Measurements from ENCODE around the gene ZFHX3. TPM values are rescaled to one million over a fixed set of nuclear protein-coding genes. Genes with fewer than 3 reads are reported as not detected.
A peak's percentile ranks its signal among the peaks of the same experiment; 100 is the strongest.

Gene ZFHX3
- total and polyA plus RNA-seq, 3 donors from 2014 or later = 3.3 to 19.9 (median 15.7) TPM

DNA sequence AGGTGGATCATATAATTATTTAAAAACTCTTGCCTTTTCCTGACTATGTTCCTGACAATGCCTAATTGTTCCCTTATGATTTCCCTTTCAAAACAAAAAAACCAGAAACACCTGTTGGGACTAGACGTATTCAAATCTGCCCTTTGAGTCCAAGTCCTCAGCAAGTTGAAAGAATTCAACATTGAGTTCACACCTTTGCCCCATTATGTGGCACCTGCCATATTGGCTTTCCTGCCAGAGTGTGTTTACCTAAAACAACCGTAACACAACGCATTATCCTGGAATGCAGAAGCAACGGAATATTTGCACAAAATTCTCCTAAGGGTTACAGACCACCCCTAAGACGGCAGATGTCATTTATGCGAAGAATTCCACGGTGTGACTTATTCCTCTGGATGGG lies 105.9 kb downstream of the ZFHX3 start:
- WGBS, 2 donors = 93 to 97% methylated on average over 7 of the region's 7 CpGs
- no peak overlapping the region for H3K27ac ChIP-seq
- TF ChIP-seq POLR2A (IDR thresholded peaks at IDR 0.05) = no peak
- TF ChIP-seq, protein P1, sequence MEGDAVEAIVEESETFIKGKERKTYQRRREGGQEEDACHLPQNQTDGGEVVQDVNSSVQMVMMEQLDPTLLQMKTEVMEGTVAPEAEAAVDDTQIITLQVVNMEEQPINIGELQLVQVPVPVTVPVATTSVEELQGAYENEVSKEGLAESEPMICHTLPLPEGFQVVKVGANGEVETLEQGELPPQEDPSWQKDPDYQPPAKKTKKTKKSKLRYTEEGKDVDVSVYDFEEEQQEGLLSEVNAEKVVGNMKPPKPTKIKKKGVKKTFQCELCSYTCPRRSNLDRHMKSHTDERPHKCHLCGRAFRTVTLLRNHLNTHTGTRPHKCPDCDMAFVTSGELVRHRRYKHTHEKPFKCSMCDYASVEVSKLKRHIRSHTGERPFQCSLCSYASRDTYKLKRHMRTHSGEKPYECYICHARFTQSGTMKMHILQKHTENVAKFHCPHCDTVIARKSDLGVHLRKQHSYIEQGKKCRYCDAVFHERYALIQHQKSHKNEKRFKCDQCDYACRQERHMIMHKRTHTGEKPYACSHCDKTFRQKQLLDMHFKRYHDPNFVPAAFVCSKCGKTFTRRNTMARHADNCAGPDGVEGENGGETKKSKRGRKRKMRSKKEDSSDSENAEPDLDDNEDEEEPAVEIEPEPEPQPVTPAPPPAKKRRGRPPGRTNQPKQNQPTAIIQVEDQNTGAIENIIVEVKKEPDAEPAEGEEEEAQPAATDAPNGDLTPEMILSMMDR (IDR thresholded peaks at IDR 0.05) = no peak

DNA sequence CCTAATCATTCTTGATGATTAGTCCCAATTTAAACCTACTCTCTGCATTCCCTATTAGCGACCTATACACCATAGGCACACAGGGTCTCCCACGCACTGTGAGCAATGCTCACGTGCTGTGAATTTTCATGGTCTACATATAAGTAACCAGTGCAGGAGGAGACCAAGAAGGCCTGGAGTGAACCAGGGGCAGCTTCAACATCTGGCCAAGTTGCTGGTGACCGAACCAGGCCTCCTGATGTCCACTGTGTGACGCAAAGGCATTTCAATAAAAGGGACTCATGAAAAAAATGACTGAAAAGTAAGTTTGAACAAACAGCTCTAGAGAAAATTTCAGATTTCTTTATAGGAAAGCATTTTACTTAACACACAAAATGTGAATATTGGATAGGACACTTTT lies 107.0 kb downstream of the ZFHX3 start:
- Histone ChIP-seq H3K27ac (no peak overlapping the region), H3K4me1 (peaks cover 8% of the 10 kb centered on the region), H3K9me3 (no peaks in the 10 kb centered on the region), H3K36me3 (ENCODE audit: low read depth, missing control alignments) (no peaks in the 10 kb centered on the region), H3K27me3 (no peaks in the 10 kb centered on the region), H3K4me3 (no peak overlapping the region)
- WGBS, 2 donors = 89 to 94% methylated on average over 5 of the region's 5 CpGs
- no peak for TF ChIP-seq POLR2A (IDR thresholded peaks at IDR 0.05)
- TF ChIP-seq, protein P1 (IDR thresholded peaks at IDR 0.05) = no peak
- no peak for DNase-seq
- intact Hi-C loops (cut with DNase I; ENCODE audit: low total_unique reads) = no loop called here

More for the DNA sequence above, 105.9 kb downstream of the ZFHX3 start:
- Histone ChIP-seq H3K9me3 (no peaks in the 10 kb centered on the region), H3K27me3 (no peaks in the 10 kb centered on the region), H3K36me3 (ENCODE audit: low read depth, missing control alignments) (no peaks in the 10 kb centered on the region), H3K4me3 (no peak overlapping the region), H3K4me1 (peaks cover 8% of the 10 kb centered on the region)
- intact Hi-C loops (cut with DNase I; ENCODE audit: low total_unique reads) = no loop called here
- DNase-seq = no peak

DNA sequence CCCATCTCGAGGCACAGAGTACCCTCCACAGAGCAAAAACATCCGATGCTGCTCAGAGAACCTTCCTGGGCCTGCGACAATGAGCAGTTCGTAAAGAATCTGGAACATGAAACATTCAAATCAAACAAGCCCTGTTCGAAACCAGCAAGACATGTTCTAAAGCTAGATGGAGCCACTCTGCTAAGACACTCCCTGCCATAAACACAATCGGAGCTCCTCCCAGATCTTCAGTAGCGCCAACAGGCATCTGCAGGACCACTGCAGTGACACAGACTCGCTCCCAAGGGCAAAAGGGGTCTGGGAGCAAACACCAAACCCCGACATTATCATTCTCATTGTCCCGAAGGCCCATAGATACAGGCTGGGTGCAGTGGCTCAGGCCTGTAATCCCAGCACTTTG lies 108.7 kb downstream of the ZFHX3 start:
- Histone ChIP-seq H3K4me1 (peaks cover 8% of the 10 kb centered on the region), H3K27me3 (no peaks in the 10 kb centered on the region), H3K9me3 (no peaks in the 10 kb centered on the region), H3K4me3 (no peak overlapping the region), H3K27ac (peak overlapping the region in 1 of 2 donors; percentile 82), H3K36me3 (ENCODE audit: low read depth, missing control alignments) (no peaks in the 10 kb centered on the region)
- TF ChIP-seq, protein P1 (IDR thresholded peaks at IDR 0.05) = no peak
- TF ChIP-seq POLR2A (IDR thresholded peaks at IDR 0.05) = no peak
- intact Hi-C loops (cut with DNase I; ENCODE audit: low total_unique reads) = loop anchor here (5.0 to 10.0 kb wide), 2 partner anchors 46 to 118 kb away; no protein-coding TSS in a partner anchor
- WGBS, 2 donors = 43 to 60% methylated on average over 9 to 10 of the region's 10 CpGs
- DNase-seq = no peak

DNA sequence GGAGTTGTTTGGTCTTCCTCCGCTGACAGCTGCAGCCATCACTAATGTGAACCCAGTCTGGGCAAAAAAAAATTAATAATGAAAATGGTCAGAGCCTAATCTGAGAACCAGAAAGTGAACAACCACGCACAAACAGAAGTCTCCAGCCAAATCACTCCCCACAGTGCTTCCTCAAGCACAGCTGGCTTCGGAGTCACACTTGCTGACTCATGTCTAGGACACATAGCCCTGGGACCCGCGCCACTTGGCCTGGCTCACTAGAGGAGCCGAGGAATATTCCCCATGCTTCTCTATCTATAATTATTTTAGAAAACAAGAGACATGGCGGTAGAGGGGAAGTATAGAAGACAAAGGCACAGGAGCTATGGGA lies 109.1 kb downstream of the ZFHX3 start:
- 47 to 66% methylated on average over 7 of the region's 7 CpGs for WGBS, 2 donors
- peak overlapping the region in 1 of 2 donors; percentile 82 for H3K27ac ChIP-seq
- H3K36me3 ChIP-seq (ENCODE audit: low read depth, missing control alignments) = no peaks in the 10 kb centered on the region
- peak; percentile 89 for DNase-seq
- H3K4me1 ChIP-seq = peaks cover 8% of the 10 kb centered on the region
- H3K4me3 ChIP-seq = no peak overlapping the region
- H3K27me3 ChIP-seq = no peaks in the 10 kb centered on the region
- intact Hi-C loops (cut with DNase I; ENCODE audit: low total_unique reads) = loop anchor here (5.0 to 10.0 kb wide), 2 partner anchors 46 to 119 kb away; no protein-coding TSS in a partner anchor
- no peak for TF ChIP-seq POLR2A (IDR thresholded peaks at IDR 0.05)
- TF ChIP-seq, protein P1 (IDR thresholded peaks at IDR 0.05) = no peak
- no peaks in the 10 kb centered on the region for H3K9me3 ChIP-seq

Data from testis (tissue), 3 donors.